CD4-positive, alpha-beta T cell (primary cell): ENCODE data around the gene B4GALT5. TPM values are rescaled to one million over a fixed set of nuclear protein-coding genes. Genes with fewer than 3 reads are reported as not detected.

Experiments used
- ATAC-seq: fragments of 200-7000 bp; cut with Tn5 transposase; one replicate; pipeline ENCODE4 v1.10.0; 2022; ENCODE audit warnings: mild to moderate bottlenecking; ENCODE audit not compliant: poor library complexity
- CTCF ChIA-PET: fragments of 350-600 bp; sonication (Branson Sonifier 250); formaldehyde crosslinking; loops from one replicate; lab custom pipeline; 2021; ENCODE audit warnings: antibody characterized with exemption, inconsistent platforms; lab: Charles Lee
- POLR2A ChIA-PET: fragments of 350-600 bp; sonication (Branson Sonifier 250); formaldehyde crosslinking; loops from one replicate; lab custom pipeline; 2021; ENCODE audit warnings: antibody characterized with exemption, inconsistent platforms; lab: Charles Lee
- DNase-seq, 14 experiments: peaks; one replicate each; pipeline ENCODE4 v3.0.0-alpha.2; 2013 to 2020; ENCODE audit warnings: mixed read lengths in 2 of 14
- H3K27ac ChIP-seq, 2 donors: one replicate each; pipeline versions ENCODE4 v1.5.1 to v1.7.0; 2013; ENCODE audit warnings: low read length in 2 of 2, low read depth in 1 of 2, mild to moderate bottlenecking in 1 of 2
- H3K27me3 ChIP-seq, 2 experiments: 1 replicate in 1 of 2; 2 replicates in 1 of 2; pipeline versions ENCODE4 v1.6.1 to v1.7.0; 2013; ENCODE audit warnings: low read length in 2 of 2, control low read depth in 1 of 2, mild to moderate bottlenecking in 1 of 2, moderate library complexity in 1 of 2; ENCODE audit not compliant: insufficient read depth in 2 of 2, control insufficient read depth in 1 of 2
- H3K36me3 ChIP-seq: one replicate; pipeline ENCODE4 v1.6.1; 2013; ENCODE audit warnings: low read length, control low read depth; ENCODE audit not compliant: insufficient read depth
- H3K4me1 ChIP-seq: one replicate; pipeline ENCODE4 v1.6.1; 2013; ENCODE audit warnings: low read length, control low read depth; ENCODE audit not compliant: insufficient read depth
- H3K4me3 ChIP-seq: one replicate; pipeline ENCODE4 v1.5.1; 2013; ENCODE audit warnings: mild to moderate bottlenecking, low read length, moderate library complexity
- H3K9me3 ChIP-seq, 2 experiments: 1 replicate in 1 of 2; 2 replicates in 1 of 2; pipeline versions ENCODE4 v1.6.1 to v1.7.0; 2013; ENCODE audit warnings: low read length in 2 of 2, mild to moderate bottlenecking in 2 of 2, control low read depth in 1 of 2, moderate library complexity in 1 of 2; ENCODE audit not compliant: control insufficient read depth in 1 of 2, insufficient read depth in 1 of 2
- H3K27ac Mint-ChIP-seq: one replicate; pipeline ENCODE4 v1.8.0; 2020; ENCODE audit warnings: mixed read lengths
- H3K27me3 Mint-ChIP-seq: one replicate; pipeline ENCODE4 v1.8.0; 2021; ENCODE audit warnings: mixed read lengths
- H3K36me3 Mint-ChIP-seq: one replicate; pipeline ENCODE4 v1.8.0; 2021; ENCODE audit warnings: low read depth, mixed read lengths
- H3K4me1 Mint-ChIP-seq: one replicate; pipeline ENCODE4 v1.8.0; 2021; ENCODE audit warnings: low read depth, mixed read lengths
- H3K4me3 Mint-ChIP-seq: one replicate; pipeline ENCODE4 v1.8.0; 2020; ENCODE audit warnings: mild to moderate bottlenecking, mixed read lengths
- H3K9me3 Mint-ChIP-seq: one replicate; pipeline ENCODE4 v1.8.0; 2020; ENCODE audit warnings: mixed read lengths
- CTCF ChIP-seq: fragments of 200-600 bp; IDR thresholded peaks from one replicate; pipeline ENCODE4 v1.8.0; 2022; ENCODE audit warnings: antibody characterized with exemption, mild to moderate bottlenecking
- intact Hi-C, 2 experiments: fragments of 100-400 bp; cut with DNase I in 1 of 2; cut with micrococcal nuclease in 1 of 2; formaldehyde crosslinking; loops; one replicate each; pipeline versions ENCODE4 v1.15.1 to v1.9.0; 2023 to 2025; cut with DNase I, micrococcal nuclease
- total RNA-seq, 174 experiments: library from RNA in 2 of 174; stranded (reverse) in 2 of 174; gene quantifications; one replicate each; pipeline ENCODE4 v1.2.3 and lab custom pipeline; 2021 to 2026

B4GALT5 gene
- total RNA-seq, 2 experiments from 2014 or later = 3.1 to 3.2 TPM

- ATAC-seq (no peak), DNase-seq (no peak)
- Mint-ChIP-seq H3K27me3 (no peaks in the 10 kb centered on the region), H3K4me3 (no peak overlapping the region), H3K27ac (no peak overlapping the region), H3K9me3 (no peaks in the 10 kb centered on the region), H3K4me1 (peaks cover 30% of the 10 kb centered on the region), H3K36me3 (no peaks in the 10 kb centered on the region)
- Histone ChIP-seq H3K27ac (no peak overlapping the region), H3K27me3 (no peaks in the 10 kb centered on the region), H3K4me3 (no peak overlapping the region), H3K36me3 (no peaks in the 10 kb centered on the region), H3K9me3 (no peaks in the 10 kb centered on the region), H3K4me1 (peaks cover 4% of the 10 kb centered on the region)
- intact Hi-C loops = no loop called here
- ChIA-PET POLR2A (no interaction called here), CTCF (interaction anchor here (0.5 to 0.9 kb wide), 2 partner anchors 11 to 13 kb away, joined by 3 read pairs; no protein-coding TSS in a partner anchor)
- no peak for TF ChIP-seq CTCF
Measured at GRCh38 chr20:49693435-49694171, 20.1 kb downstream of the B4GALT5 start.

- H3K27ac Mint-ChIP-seq = no peak overlapping the region
- H3K4me1 Mint-ChIP-seq = peaks cover 31% of the 10 kb centered on the region
- TF ChIP-seq CTCF = no peak
- Histone ChIP-seq H3K27me3 (no peaks in the 10 kb centered on the region), H3K9me3 (no peaks in the 10 kb centered on the region), H3K36me3 (no peaks in the 10 kb centered on the region), H3K27ac (no peak overlapping the region), H3K4me1 (peaks cover 4% of the 10 kb centered on the region), H3K4me3 (no peak overlapping the region)
- ATAC-seq (no peak), DNase-seq (no peak)
- POLR2A ChIA-PET = no interaction called here
- H3K27me3 Mint-ChIP-seq = no peaks in the 10 kb centered on the region
- no peak overlapping the region for H3K4me3 Mint-ChIP-seq
- intact Hi-C loops = no loop called here
- no peaks in the 10 kb centered on the region for H3K9me3 Mint-ChIP-seq
- H3K36me3 Mint-ChIP-seq = no peaks in the 10 kb centered on the region
- CTCF ChIA-PET = no interaction called here
Measured at GRCh38 chr20:49692941-49693340, 20.7 kb downstream of the B4GALT5 start.

- no peaks in the 10 kb centered on the region for H3K36me3 ChIP-seq
- Mint-ChIP-seq H3K36me3 (no peaks in the 10 kb centered on the region), H3K4me1 (peaks cover 33% of the 10 kb centered on the region), H3K4me3 (no peak overlapping the region), H3K27ac (no peak overlapping the region), H3K27me3 (no peaks in the 10 kb centered on the region), H3K9me3 (no peaks in the 10 kb centered on the region)
- H3K27ac ChIP-seq = no peak overlapping the region
- ChIA-PET POLR2A (no interaction called here), CTCF (interaction anchor here (1.5 kb wide), 1 partner anchor 154 kb away, joined by 3 read pairs; no protein-coding TSS in a partner anchor)
- ATAC-seq (no peak), DNase-seq (no peak)
- no peaks in the 10 kb centered on the region for H3K27me3 ChIP-seq
- H3K4me1 ChIP-seq = peaks cover 4% of the 10 kb centered on the region
- TF ChIP-seq CTCF = no peak
- H3K4me3 ChIP-seq = no peak overlapping the region
- H3K9me3 ChIP-seq = no peaks in the 10 kb centered on the region
- intact Hi-C loops = no loop called here
Measured at GRCh38 chr20:49691818-49692568, 21.7 kb downstream of the B4GALT5 start.
